Measurements from ENCODE around the gene USP35.
"Not testable (repeated sequence)": the region's sequence is repeated elsewhere in the genome, so short reads cannot be mapped to it uniquely, and the experiment has no call there.

Gene USP35

GRCh38 chr11:78217650-78218541 is 29.2 kb downstream of the USP35 start:
- no peak for DNase-seq

- DNase-seq, result no peak
Measured at GRCh38 chr11:78218707-78219492, 30.2 kb downstream of the USP35 start.

GRCh38 chr11:78219493-78220217 is 30.9 kb downstream of the USP35 start:
- DNase-seq, result no peak

- no peak for DNase-seq
Measured at GRCh38 chr11:78220218-78221157, 31.8 kb downstream of the USP35 start.

GRCh38 chr11:78221396-78222315 is 32.9 kb downstream of the USP35 start:
- DNase-seq, result no peak

- DNase-seq, result not testable (repeated sequence)
Measured at GRCh38 chr11:78222726-78223125, 34.0 kb downstream of the USP35 start.

- no peak for DNase-seq
Measured at GRCh38 chr11:78223320-78223954, 34.7 kb downstream of the USP35 start.

GRCh38 chr11:78224506-78224905 is 35.8 kb downstream of the USP35 start:
- DNase-seq, result no peak

GRCh38 chr11:78224906-78225420 is 36.2 kb downstream of the USP35 start:
- DNase-seq, result no peak

GRCh38 chr11:78226684-78227680 is 38.3 kb downstream of the USP35 start:
- no peak for DNase-seq

- DNase-seq, result no peak
Measured at GRCh38 chr11:78227921-78228320, 39.2 kb downstream of the USP35 start.

GRCh38 chr11:78228467-78228866 is 39.7 kb downstream of the USP35 start:
- DNase-seq, result peak; percentile 56 to 66

- no peak for DNase-seq
Measured at GRCh38 chr11:78229106-78229505, 40.4 kb downstream of the USP35 start.

- DNase-seq, result no peak
Measured at GRCh38 chr11:78230161-78230877, 41.6 kb downstream of the USP35 start.

- no peak for DNase-seq
Measured at GRCh38 chr11:78231962-78232501, 43.3 kb downstream of the USP35 start.

GRCh38 chr11:78233046-78233445 is 44.3 kb downstream of the USP35 start:
- DNase-seq, result not testable (repeated sequence)

- no peak for DNase-seq
Measured at GRCh38 chr11:78234006-78234405, 45.3 kb downstream of the USP35 start.

Measured in inflammatory macrophage (primary cell).